HEK293 (cell line): ENCODE measurements around the gene PIM3.
A peak's percentile ranks its signal among the peaks of the same experiment; 100 is the strongest.

Source experiments
- GLI2 ChIP-seq: fragments of 450-650 bp; formaldehyde crosslinking; IDR thresholded peaks from 2 replicates; pipeline ENCODE4; 2017; ENCODE audit warnings: missing biosample characterization, missing genetic modification characterization, low read depth, borderline replicate concordance
- MZF1 ChIP-seq: fragments of 450-650 bp; formaldehyde crosslinking; IDR thresholded peaks from 2 replicates; pipeline ENCODE4 v1.5.1; 2017; ENCODE audit warnings: missing biosample characterization, missing genetic modification characterization, borderline replicate concordance
- PRDM10 ChIP-seq: fragments of 450-650 bp; formaldehyde crosslinking; IDR thresholded peaks from 2 replicates; pipeline ENCODE4 v1.5.1; 2016; ENCODE audit warnings: missing biosample characterization, missing genetic modification characterization
- PRDM2 ChIP-seq: fragments of 450-650 bp; formaldehyde crosslinking; IDR thresholded peaks from 2 replicates; pipeline ENCODE4 v1.5.1; 2016; ENCODE audit warnings: missing biosample characterization, missing genetic modification characterization, borderline replicate concordance
- ZBTB17 ChIP-seq: fragments of 450-650 bp; formaldehyde crosslinking; IDR thresholded peaks from 2 replicates; pipeline ENCODE4 v1.5.1; 2016; ENCODE audit warnings: missing biosample characterization, missing genetic modification characterization
- ZBTB21 ChIP-seq: fragments of 450-650 bp; formaldehyde crosslinking; IDR thresholded peaks from 2 replicates; pipeline ENCODE4 v1.5.1; 2017; ENCODE audit warnings: missing biosample characterization, missing genetic modification characterization
- ZFP69B ChIP-seq: fragments of 450-650 bp; formaldehyde crosslinking; IDR thresholded peaks from 2 replicates; pipeline ENCODE4 v1.5.1; 2016; ENCODE audit warnings: missing biosample characterization, missing genetic modification characterization
- ZNF148 ChIP-seq: fragments of 450-650 bp; formaldehyde crosslinking; IDR thresholded peaks from 2 replicates; pipeline ENCODE4 v1.5.0; 2017; ENCODE audit warnings: missing biosample characterization, missing genetic modification characterization, borderline replicate concordance
- ZNF175 ChIP-seq: fragments of 450-650 bp; formaldehyde crosslinking; IDR thresholded peaks from 2 replicates; pipeline ENCODE4 v1.5.1; 2016; ENCODE audit warnings: missing biosample characterization, missing genetic modification characterization
- ZNF19 ChIP-seq: fragments of 450-650 bp; formaldehyde crosslinking; IDR thresholded peaks from 2 replicates; pipeline ENCODE4; 2016; ENCODE audit warnings: missing biosample characterization, missing genetic modification characterization, low read depth
- ZNF26 ChIP-seq: fragments of 450-650 bp; formaldehyde crosslinking; IDR thresholded peaks from 2 replicates; pipeline ENCODE4 v1.5.1; 2016; ENCODE audit warnings: missing biosample characterization, missing genetic modification characterization
- ZNF266 ChIP-seq: fragments of 450-650 bp; formaldehyde crosslinking; IDR thresholded peaks from 2 replicates; pipeline ENCODE4 v1.5.1; 2016; ENCODE audit warnings: missing biosample characterization, missing genetic modification characterization, low read depth
- ZNF292 ChIP-seq: fragments of 450-650 bp; formaldehyde crosslinking; IDR thresholded peaks from 2 replicates; pipeline ENCODE4 v1.5.1; 2016; ENCODE audit warnings: low read depth, missing biosample characterization, missing genetic modification characterization, borderline replicate concordance
- ZNF341 ChIP-seq: fragments of 450-650 bp; formaldehyde crosslinking; IDR thresholded peaks from 2 replicates; pipeline ENCODE4; 2016; ENCODE audit warnings: low read depth, missing biosample characterization, missing genetic modification characterization
- ZNF423 ChIP-seq: fragments of 450-650 bp; formaldehyde crosslinking; IDR thresholded peaks from 2 replicates; pipeline ENCODE4 v1.5.1; 2016; ENCODE audit warnings: missing biosample characterization, missing genetic modification characterization
- ZNF473 ChIP-seq: fragments of 450-650 bp; formaldehyde crosslinking; IDR thresholded peaks from 2 replicates; pipeline ENCODE4 v1.5.1; 2017; ENCODE audit warnings: missing biosample characterization, missing genetic modification characterization
- ZNF501 ChIP-seq: fragments of 450-650 bp; formaldehyde crosslinking; IDR thresholded peaks from 2 replicates; pipeline ENCODE4 v1.5.1; 2016; ENCODE audit warnings: missing biosample characterization, missing genetic modification characterization
- ZNF513 ChIP-seq: fragments of 450-650 bp; IDR thresholded peaks from 2 replicates; pipeline ENCODE4 v1.5.1; 2018; ENCODE audit warnings: missing biosample characterization, missing genetic modification characterization
- ZNF544 ChIP-seq: fragments of 450-650 bp; formaldehyde crosslinking; IDR thresholded peaks from 2 replicates; pipeline ENCODE4 v1.5.0; 2017; ENCODE audit warnings: missing biosample characterization, missing genetic modification characterization
- ZSCAN18 ChIP-seq: fragments of 450-650 bp; formaldehyde crosslinking; IDR thresholded peaks from 2 replicates; pipeline ENCODE4 v1.5.1; 2016; ENCODE audit warnings: missing biosample characterization, missing genetic modification characterization
- ZXDB ChIP-seq: fragments of 450-650 bp; formaldehyde crosslinking; IDR thresholded peaks from 2 replicates; pipeline ENCODE4 v1.5.1; 2016; ENCODE audit warnings: missing biosample characterization, missing genetic modification characterization

The PIM3 gene

GRCh38 chr22:49917974-49918910, 42.3 kb upstream of the PIM3 start, which contains the start of the genes ALG12 and CRELD2 (continued):
- TF ChIP-seq PRDM2 (tag by site-specific recombination) (no peak), ZNF26 (tag by site-specific recombination) (no peak), ZNF473 (tag by site-specific recombination) (no peak), ZNF175 (tag by site-specific recombination) (no peak), PRDM10 (tag by site-specific recombination) (no peak), ZNF513 (tag by site-specific recombination) (no peak), MZF1 (tag by site-specific recombination) (no peak), ZNF501 (tag by site-specific recombination) (no peak), ZNF341 (peak; percentile 32; the same call in 1 of the 2 replicates), ZFP69B (tag by site-specific recombination) (no peak), ZNF266 (tag by site-specific recombination) (no peak), ZBTB21 (tag by site-specific recombination) (no peak), ZNF544 (tag by site-specific recombination) (no peak), ZXDB (tag by site-specific recombination) (peak; percentile 60), ZNF148 (tag by site-specific recombination) (no peak), GLI2 (tag by site-specific recombination) (no peak), ZNF423 (tag by site-specific recombination) (no peak), ZBTB17 (tag by site-specific recombination) (peak; percentile 33; the same call in 1 of the 2 replicates), ZSCAN18 (tag by site-specific recombination) (0 out of 2 replicates have a peak, but pooled peaks have one; percentile 26), ZNF19 (no peak), ZNF292 (tag by site-specific recombination) (no peak)
